ENCODE results near the gene ZNF432.

Gene ZNF432

GRCh38 chr19:52022193-52022592 lies 26.4 kb downstream of the ZNF432 start:
- no peak for DNase-seq (ENCODE audit: insufficient read length, low spot score)
- TF ChIP-seq CTCF (IDR thresholded peaks at IDR 0.05; ENCODE audit: insufficient read depth, missing control alignments): no peak
- FAIRE-seq: no peak

- DNase-seq (ENCODE audit: insufficient read length, low spot score) (no peak), FAIRE-seq (no peak)
- no peak for TF ChIP-seq CTCF (IDR thresholded peaks at IDR 0.05; ENCODE audit: insufficient read depth, missing control alignments)
Observed at GRCh38 chr19:52020506-52020905, 28.1 kb downstream of the ZNF432 start.

DNA sequence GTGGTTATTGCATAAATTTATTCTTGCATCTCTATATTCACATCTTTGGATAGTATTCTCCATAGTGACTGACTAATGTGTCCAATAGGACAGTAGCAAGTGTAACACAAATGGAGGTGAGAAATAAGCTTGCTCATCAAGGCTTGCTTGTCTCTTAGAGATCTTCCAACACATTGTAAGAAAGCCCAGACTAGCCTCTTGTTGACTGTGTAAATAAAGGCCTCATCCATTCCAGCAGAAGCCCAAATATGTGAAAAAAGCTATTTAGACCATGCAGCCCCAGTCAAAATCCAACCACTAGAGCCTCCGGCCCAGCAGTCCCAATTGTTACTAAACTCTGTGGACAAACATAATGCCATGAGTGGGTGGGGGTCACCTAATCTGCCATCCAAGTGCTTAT lies 38.0 kb downstream of the ZNF432 start:
- FAIRE-seq: no peak
- no peak for DNase-seq (ENCODE audit: insufficient read length, low spot score)
- TF ChIP-seq CTCF (IDR thresholded peaks at IDR 0.05; ENCODE audit: insufficient read depth, missing control alignments): no peak

GRCh38 chr19:52007806-52008557 lies 40.7 kb downstream of the ZNF432 start, which contains the start of gene ZNF615:
ZNF615 (minus strand) TSS chr19:52008211; CDS start chr19:52003711, 4,500 bp downstream.
- no peak for FAIRE-seq
- no peak for TF ChIP-seq CTCF (IDR thresholded peaks at IDR 0.05; ENCODE audit: insufficient read depth, missing control alignments)
- peak; percentile 46 for DNase-seq (ENCODE audit: insufficient read length, low spot score)

GRCh38 chr19:52007451-52007805 lies 41.2 kb downstream of the ZNF432 start:
- TF ChIP-seq CTCF (IDR thresholded peaks at IDR 0.05; ENCODE audit: insufficient read depth, missing control alignments): no peak
- no peak for DNase-seq (ENCODE audit: insufficient read length, low spot score)
- FAIRE-seq: no peak

GRCh38 chr19:51994048-51994644 lies 54.5 kb downstream of the ZNF432 start:
- DNase-seq (ENCODE audit: insufficient read length, low spot score): no peak
- no peak for FAIRE-seq
- no peak for TF ChIP-seq CTCF (IDR thresholded peaks at IDR 0.05; ENCODE audit: insufficient read depth, missing control alignments)

- no peak for FAIRE-seq
- no peak for TF ChIP-seq CTCF (IDR thresholded peaks at IDR 0.05; ENCODE audit: insufficient read depth, missing control alignments)
- DNase-seq (ENCODE audit: insufficient read length, low spot score): no peak
Observed at GRCh38 chr19:51993422-51993821, 55.2 kb downstream of the ZNF432 start.

Measured in D721Med (cell line).